ENCODE measurements around the gene FAM177A1.

The FAM177A1 gene

DNA sequence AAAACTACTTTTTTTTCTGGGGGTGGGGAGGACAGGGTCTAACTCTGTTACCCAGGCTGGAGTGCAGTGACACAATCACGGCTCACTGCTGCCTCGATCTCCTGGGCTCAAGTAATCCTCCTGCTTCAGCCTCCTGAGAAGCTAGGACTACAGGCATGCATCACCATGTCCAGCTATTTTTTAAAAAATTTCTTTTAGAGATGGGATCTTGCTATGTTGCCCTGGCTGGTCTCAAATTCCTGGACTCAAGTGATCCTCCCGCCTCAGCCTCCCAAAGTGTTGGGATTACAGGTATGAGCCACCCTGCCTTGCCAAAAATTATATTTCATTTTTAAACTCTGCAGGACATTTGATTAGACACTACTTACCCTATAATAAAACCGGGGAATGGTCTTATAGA lies 70.2 kb downstream of the FAM177A1 start:
- H3K4me3 ChIP-seq (ENCODE audit: low read length): no peak overlapping the region
- DNase-seq (ENCODE audit: low read depth): no peak
- TF ChIP-seq, protein P1, sequence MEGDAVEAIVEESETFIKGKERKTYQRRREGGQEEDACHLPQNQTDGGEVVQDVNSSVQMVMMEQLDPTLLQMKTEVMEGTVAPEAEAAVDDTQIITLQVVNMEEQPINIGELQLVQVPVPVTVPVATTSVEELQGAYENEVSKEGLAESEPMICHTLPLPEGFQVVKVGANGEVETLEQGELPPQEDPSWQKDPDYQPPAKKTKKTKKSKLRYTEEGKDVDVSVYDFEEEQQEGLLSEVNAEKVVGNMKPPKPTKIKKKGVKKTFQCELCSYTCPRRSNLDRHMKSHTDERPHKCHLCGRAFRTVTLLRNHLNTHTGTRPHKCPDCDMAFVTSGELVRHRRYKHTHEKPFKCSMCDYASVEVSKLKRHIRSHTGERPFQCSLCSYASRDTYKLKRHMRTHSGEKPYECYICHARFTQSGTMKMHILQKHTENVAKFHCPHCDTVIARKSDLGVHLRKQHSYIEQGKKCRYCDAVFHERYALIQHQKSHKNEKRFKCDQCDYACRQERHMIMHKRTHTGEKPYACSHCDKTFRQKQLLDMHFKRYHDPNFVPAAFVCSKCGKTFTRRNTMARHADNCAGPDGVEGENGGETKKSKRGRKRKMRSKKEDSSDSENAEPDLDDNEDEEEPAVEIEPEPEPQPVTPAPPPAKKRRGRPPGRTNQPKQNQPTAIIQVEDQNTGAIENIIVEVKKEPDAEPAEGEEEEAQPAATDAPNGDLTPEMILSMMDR (IDR thresholded peaks at IDR 0.05; ENCODE audit: insufficient read depth, low read depth, low read length, missing control alignments): no peak

DNA sequence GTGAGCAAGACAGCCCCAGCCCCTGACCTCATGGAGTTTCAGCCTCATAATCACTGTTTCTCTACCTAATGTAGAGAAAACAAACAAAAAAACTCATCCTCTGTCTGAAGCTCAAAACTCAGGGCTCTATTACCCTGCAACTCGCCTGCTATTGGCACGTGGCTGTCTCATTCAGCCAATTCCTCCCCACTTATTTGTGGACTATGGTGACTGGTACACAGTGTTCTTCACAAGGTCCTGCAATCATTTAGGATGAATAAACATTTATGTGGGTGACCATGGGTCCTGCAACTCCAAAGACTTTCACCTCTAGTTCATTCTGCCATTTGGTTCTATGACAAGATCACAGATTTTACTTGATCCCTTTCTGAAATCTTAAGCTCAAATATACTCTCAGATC lies 71.0 kb downstream of the FAM177A1 start:
- no peak overlapping the region for H3K4me3 ChIP-seq (ENCODE audit: low read length)
- TF ChIP-seq, protein P1 (IDR thresholded peaks at IDR 0.05; ENCODE audit: insufficient read depth, low read depth, low read length, missing control alignments): no peak
- no peak for DNase-seq (ENCODE audit: low read depth)

DNA sequence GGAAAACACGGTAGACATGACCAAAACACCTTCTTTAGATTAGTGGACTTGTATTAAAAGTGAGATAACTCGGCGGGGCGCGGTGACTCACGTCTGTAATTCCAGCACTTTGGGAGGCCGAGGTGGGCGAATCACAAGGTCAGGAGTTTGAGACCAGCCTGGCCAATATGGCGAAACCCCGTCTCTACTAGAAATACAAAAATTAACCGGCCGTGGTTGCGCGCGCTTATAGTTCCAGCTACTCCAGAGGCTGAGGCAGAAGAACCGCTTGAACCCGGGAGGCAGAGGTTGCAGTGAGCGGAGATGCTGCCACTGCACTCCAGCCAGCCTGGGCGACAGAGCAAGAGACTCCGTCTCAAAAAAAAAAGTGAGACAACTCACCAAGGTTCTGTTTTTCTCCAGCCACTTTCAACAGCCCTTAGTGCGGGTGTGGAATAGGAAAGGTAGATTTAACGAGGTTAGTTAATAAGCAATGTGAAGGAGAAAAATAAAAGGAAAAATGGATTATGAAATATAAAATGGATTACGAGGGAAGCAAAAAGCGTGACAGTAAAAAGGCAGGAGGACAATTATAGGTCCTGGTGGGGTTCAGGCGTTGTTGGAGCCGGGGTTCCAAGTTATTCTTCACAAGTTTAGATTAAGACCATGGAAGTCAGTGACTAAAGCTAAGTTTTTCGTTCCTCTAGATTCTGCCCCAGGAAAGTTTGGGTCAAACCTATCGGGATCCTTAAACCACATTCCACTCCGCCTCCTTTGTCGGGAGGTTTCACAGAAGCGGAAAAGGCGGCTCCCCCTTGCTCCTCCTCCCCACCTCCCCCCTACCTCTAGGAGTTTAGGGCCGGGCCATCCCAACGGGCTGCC lies 75.2 kb downstream of the FAM177A1 start:
- peak; percentile 16 for DNase-seq (ENCODE audit: low read depth)
- H3K4me3 ChIP-seq (ENCODE audit: low read length): peak overlapping the region; percentile 98
- TF ChIP-seq, protein P1 (IDR thresholded peaks at IDR 0.05; ENCODE audit: insufficient read depth, low read depth, low read length, missing control alignments): no peak

DNA sequence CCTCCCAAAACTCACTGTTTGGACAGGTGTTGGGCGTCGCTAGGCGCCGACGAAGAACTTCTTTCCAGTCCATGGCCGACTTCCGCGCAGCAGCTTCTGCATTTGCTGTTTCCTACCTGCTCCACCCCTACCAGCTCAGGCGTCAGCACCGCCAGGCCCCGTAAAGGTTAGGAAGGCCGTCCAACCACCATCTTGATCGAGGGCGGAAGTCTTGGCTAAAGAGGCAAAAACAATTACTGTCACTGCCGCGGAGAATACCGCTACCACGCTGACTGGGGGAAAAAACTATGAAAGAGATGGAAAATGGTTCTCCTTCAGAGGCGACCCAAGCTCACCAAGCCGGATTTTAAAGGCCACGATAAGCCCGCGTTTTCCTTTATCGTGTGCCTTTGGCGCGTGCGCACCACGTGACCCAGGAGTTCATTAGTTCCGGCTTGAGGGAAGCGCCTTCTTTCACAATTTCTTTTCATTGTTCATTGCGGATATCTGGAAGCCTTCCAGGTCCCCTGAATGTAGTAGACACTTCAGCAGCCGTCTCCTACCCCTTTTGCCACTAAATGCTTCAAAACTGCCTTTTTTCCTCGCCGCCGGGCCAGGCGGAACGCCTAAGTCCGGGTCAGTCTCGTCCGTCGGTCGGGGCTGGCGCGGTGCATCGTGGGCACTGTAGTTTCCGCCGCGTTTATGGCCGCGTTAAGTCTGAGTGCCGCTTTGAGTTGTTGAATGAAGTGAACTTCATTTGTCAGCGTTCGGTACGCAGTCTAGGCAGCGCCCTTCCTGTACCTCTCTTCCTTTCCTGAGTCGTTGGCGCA lies 76.0 kb downstream of the FAM177A1 start, which contains the start of the genes PPP2R3C and PRORP:
TSS of gene PPP2R3C (minus strand) at position 104 of the 809 bp plus-strand sequence. CDS start at position 73, 31 bp downstream.
TSS of gene PRORP (plus strand) at position 666 of the 809 bp plus-strand sequence. CDS start 694 bp downstream, outside the sequence.
- TF ChIP-seq, protein P1 (IDR thresholded peaks at IDR 0.05; ENCODE audit: insufficient read depth, low read depth, low read length, missing control alignments): no peak
- H3K4me3 ChIP-seq (ENCODE audit: low read length): peak within 1 kb of the TSS; percentile 98
- peak; percentile 99 for DNase-seq (ENCODE audit: low read depth)

DNA sequence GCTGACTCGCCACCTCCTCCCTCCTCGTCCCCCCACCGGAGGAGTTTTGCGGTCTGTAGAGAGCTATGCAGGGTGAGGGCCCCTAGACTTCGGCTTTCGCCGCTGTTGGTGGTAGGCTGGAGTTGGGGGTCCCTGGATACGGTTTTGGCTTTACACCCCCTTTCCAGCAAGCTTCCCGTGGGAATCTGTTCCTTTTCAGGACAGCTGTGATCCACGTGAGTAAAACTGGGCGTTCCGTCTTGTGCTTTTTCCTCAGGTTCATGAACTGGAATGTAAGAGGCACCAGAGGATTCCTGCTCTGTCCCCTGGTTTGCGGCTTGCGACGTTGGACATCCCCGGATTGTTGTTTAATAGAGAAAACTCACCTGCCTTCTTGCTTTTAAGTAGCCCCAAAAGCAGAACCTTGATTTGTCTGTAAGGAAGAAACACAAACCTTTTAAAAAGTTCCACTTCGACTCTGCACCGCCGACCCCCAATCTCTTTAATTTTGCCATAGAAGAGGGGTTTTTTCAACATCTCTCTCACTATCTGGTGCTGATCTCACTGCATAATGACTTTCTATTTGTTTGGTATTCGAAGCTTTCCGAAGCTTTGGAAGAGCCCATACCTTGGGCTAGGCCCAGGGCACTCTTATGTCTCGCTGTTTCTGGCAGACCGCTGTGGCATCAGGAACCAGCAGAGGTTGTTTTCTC lies 76.8 kb downstream of the FAM177A1 start:
- no peak for DNase-seq (ENCODE audit: low read depth)
- TF ChIP-seq, protein P1 (IDR thresholded peaks at IDR 0.05; ENCODE audit: insufficient read depth, low read depth, low read length, missing control alignments): no peak
- peak overlapping the region; percentile 98 for H3K4me3 ChIP-seq (ENCODE audit: low read length)

DNA sequence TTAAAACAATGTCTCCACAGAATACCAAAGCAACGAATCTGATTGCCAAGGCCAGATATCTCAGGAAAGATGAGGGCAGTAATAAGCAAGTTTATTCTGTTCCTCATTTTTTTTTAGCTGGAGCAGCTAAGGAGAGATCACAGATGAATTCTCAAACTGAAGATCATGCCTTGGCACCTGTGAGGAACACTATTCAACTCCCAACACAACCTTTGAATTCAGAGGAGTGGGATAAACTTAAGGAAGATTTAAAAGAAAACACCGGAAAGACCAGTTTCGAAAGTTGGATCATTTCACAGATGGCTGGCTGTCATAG lies 77.3 kb downstream of the FAM177A1 start:
- TF ChIP-seq, protein P1 (IDR thresholded peaks at IDR 0.05; ENCODE audit: insufficient read depth, low read depth, low read length, missing control alignments): no peak
- peak overlapping the region; percentile 98 for H3K4me3 ChIP-seq (ENCODE audit: low read length)
- DNase-seq (ENCODE audit: low read depth): no peak

Data from epithelial cell of esophagus (primary cell).